Adipocyte (in vitro differentiated cells): ENCODE measurements around the gene C2CD2L.
A peak's percentile ranks its signal among the peaks of the same experiment; 100 is the strongest.
"Not testable (repeated sequence)": the region's sequence is repeated elsewhere in the genome, so short reads cannot be mapped to it uniquely, and the experiment has no call there.

ENCODE experiments used
- DNase-seq: peaks from one replicate; pipeline ENCODE4 v3.0.0-alpha.2; 2015; ENCODE audit warnings: low read depth
- H3K27me3 ChIP-seq: replicated peaks from 2 replicates; pipeline ENCODE4 v1.7.0; 2013; ENCODE audit warnings: mild to moderate bottlenecking, low read length, moderate library complexity; ENCODE audit not compliant: control insufficient read depth, insufficient read depth
- H3K36me3 ChIP-seq: 2 replicates; pipeline ENCODE4 v1.7.0; 2013; ENCODE audit warnings: low read length, mild to moderate bottlenecking, moderate library complexity; ENCODE audit not compliant: control insufficient read depth, insufficient read depth, severe bottlenecking
- H3K4me1 ChIP-seq: 2 replicates; pipeline ENCODE4 v1.7.0; 2013; ENCODE audit warnings: mild to moderate bottlenecking, low read length, moderate library complexity; ENCODE audit not compliant: control insufficient read depth, insufficient read depth
- H3K4me3 ChIP-seq: 2 replicates; pipeline ENCODE4 v1.7.0; 2013; ENCODE audit warnings: mild to moderate bottlenecking, low read length, moderate library complexity
- H3K9ac ChIP-seq: 2 replicates; pipeline ENCODE4 v1.7.0; 2013; ENCODE audit warnings: mild to moderate bottlenecking, low read length, moderate library complexity
- H3K9me3 ChIP-seq: 2 replicates; pipeline ENCODE4 v1.7.0; 2013; ENCODE audit warnings: mild to moderate bottlenecking, low read length, moderate library complexity; ENCODE audit not compliant: control insufficient read depth

Gene C2CD2L

GRCh38 chr11:119157063-119157462 is 49.9 kb downstream of the C2CD2L start:
- H3K9me3 ChIP-seq, result no peaks in the 10 kb centered on the region
- no peaks in the 10 kb centered on the region for H3K36me3 ChIP-seq
- no peaks in the 10 kb centered on the region for H3K4me1 ChIP-seq
- no peak overlapping the region for H3K4me3 ChIP-seq
- H3K9ac ChIP-seq, result no peak overlapping the region
- H3K27me3 ChIP-seq, result peaks cover 58% of the 10 kb centered on the region
- DNase-seq, result no peak

- no peak overlapping the region for H3K4me3 ChIP-seq
- no peaks in the 10 kb centered on the region for H3K9me3 ChIP-seq
- H3K27me3 ChIP-seq, result peaks cover 54% of the 10 kb centered on the region
- DNase-seq, result no peak
- no peaks in the 10 kb centered on the region for H3K4me1 ChIP-seq
- no peak overlapping the region for H3K9ac ChIP-seq
- no peaks in the 10 kb centered on the region for H3K36me3 ChIP-seq
These were observed 51.3 kb downstream of the C2CD2L start for GRCh38 chr11:119158467-119158866.

- no peaks in the 10 kb centered on the region for H3K36me3 ChIP-seq
- no peak for DNase-seq
- no peaks in the 10 kb centered on the region for H3K4me1 ChIP-seq
- H3K4me3 ChIP-seq, result no peak overlapping the region
- no peaks in the 10 kb centered on the region for H3K9me3 ChIP-seq
- peaks cover 42% of the 10 kb centered on the region for H3K27me3 ChIP-seq
- H3K9ac ChIP-seq, result no peak overlapping the region
These were observed 53.0 kb downstream of the C2CD2L start for GRCh38 chr11:119160151-119160550.

GRCh38 chr11:119161871-119162270 is 54.7 kb downstream of the C2CD2L start:
- no peaks in the 10 kb centered on the region for H3K4me1 ChIP-seq
- DNase-seq, result no peak

GRCh38 chr11:119166368-119167076 is 59.4 kb downstream of the C2CD2L start:
- Histone ChIP-seq H3K9me3 (no peaks in the 10 kb centered on the region), H3K27me3 (peaks cover 16% of the 10 kb centered on the region), H3K4me3 (no peak overlapping the region), H3K36me3 (no peaks in the 10 kb centered on the region), H3K4me1 (peaks cover 6% of the 10 kb centered on the region), H3K9ac (no peak overlapping the region)
- DNase-seq, result peak; percentile 32

More at GRCh38 chr11:119161871-119162270, 54.7 kb downstream of the C2CD2L start:
- peaks cover 33% of the 10 kb centered on the region for H3K27me3 ChIP-seq
- H3K4me3 ChIP-seq, result no peak overlapping the region
- H3K9ac ChIP-seq, result no peak overlapping the region
- no peaks in the 10 kb centered on the region for H3K36me3 ChIP-seq
- no peaks in the 10 kb centered on the region for H3K9me3 ChIP-seq

- not testable (repeated sequence) for H3K9ac ChIP-seq, H3K36me3 ChIP-seq
These were observed 59.9 kb downstream of the C2CD2L start for GRCh38 chr11:119167077-119167458.

GRCh38 chr11:119167933-119168332 is 60.8 kb downstream of the C2CD2L start:
- Histone ChIP-seq H3K9ac (no peak overlapping the region), H3K9me3 (no peaks in the 10 kb centered on the region), H3K27me3 (peaks cover 8% of the 10 kb centered on the region), H3K4me3 (no peak overlapping the region), H3K36me3 (no peaks in the 10 kb centered on the region), H3K4me1 (peaks cover 6% of the 10 kb centered on the region)
- no peak for DNase-seq

More at GRCh38 chr11:119167077-119167458, 59.9 kb downstream of the C2CD2L start:
- DNase-seq, H3K4me1 ChIP-seq, H3K4me3 ChIP-seq, H3K9me3 ChIP-seq: not testable (repeated sequence)
- H3K27me3 ChIP-seq, result peaks cover 11% of the 10 kb centered on the region
